ENCODE data around the gene PDE8A. TPM values are rescaled to one million over a fixed set of nuclear protein-coding genes. Genes with fewer than 3 reads are reported as not detected.

PDE8A gene
- total and polyA plus RNA-seq, 2 of the 4 experiments (the other 2 are of a cell fraction) = 32.4 to 35.9 TPM

DNA sequence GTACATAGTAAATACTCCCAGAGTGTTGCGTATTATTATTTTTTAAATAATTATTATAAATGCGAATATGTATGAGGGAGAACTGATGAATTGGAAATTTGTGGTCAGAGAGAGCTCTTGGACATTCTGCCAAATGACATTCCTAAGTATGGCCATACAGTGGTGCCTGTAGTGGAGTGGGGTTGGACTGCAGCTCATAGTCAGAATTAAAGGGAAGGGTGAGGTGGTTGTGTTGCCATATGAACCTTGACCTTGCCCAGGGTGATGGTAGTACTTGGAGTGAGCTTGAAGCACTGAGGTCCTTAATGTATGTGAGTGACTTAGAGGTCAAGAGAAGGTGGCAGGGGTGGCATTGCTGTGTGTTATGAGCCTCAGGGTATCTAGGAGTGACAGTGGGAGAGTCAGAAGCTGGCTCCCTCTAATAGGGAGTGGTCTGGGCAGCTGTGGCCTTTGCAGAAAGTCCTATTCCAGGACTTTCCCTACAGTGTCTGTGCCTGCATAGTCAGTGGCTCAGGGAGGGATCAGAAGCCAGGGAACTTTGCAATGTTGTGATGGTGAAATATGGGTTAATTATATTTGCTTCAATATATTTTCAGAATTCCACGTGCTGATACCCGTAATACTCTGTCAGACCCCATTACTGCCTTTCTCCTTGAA, 26.2 kb downstream of the PDE8A start:
- intact Hi-C loops (cut with micrococcal nuclease) = no loop called here
- Histone ChIP-seq H2AK9ac (replicated peaks; ENCODE audit: low read depth, low read length, poor library complexity) (no peak overlapping the region), H4K8ac (ENCODE audit: low read depth in 2 of 2, low read length in 2 of 2) (no peak overlapping the region), H3K4me1 (ENCODE audit: control insufficient read depth, insufficient read depth, low read length) (peaks cover 21% of the 10 kb centered on the region), H3K79me1 (ENCODE audit: low read depth in 1 of 2, low read length in 2 of 2) (peaks cover 37 to 80% of the 10 kb centered on the region in 2 experiments), H3K23ac (ENCODE audit: low read depth, low read length) (0 out of 2 replicates have a peak overlapping the region, but pooled peaks have one; percentile 12), H3K18ac (ENCODE audit: low read depth, low read length) (no peak overlapping the region), H3K4me2 (ENCODE audit: low read depth, low read length) (no peak overlapping the region; the same call in 1 of the 2 replicates), H4K20me1 (ENCODE audit: insufficient read depth, low read length) (peaks cover 75% of the 10 kb centered on the region), H3K56ac (ENCODE audit: extremely low read depth, insufficient read depth, low read length) (no peak overlapping the region), H3K27me3 (ENCODE audit: control insufficient read depth, insufficient read depth, low read length) (no peaks in the 10 kb centered on the region), H2AFZ (replicated peaks; ENCODE audit: low read length, poor library complexity) (no peak overlapping the region), H2BK20ac (ENCODE audit: low read depth, low read length) (no peak overlapping the region), H3K36me3 (ENCODE audit: control insufficient read depth, insufficient read depth, low read length) (no peaks in the 10 kb centered on the region), H2BK120ac (ENCODE audit: low read depth, low read length) (no peak overlapping the region), H4K5ac (ENCODE audit: low read depth, low read length) (no peak overlapping the region), H2AK5ac (ENCODE audit: low read depth, low read length) (peak overlapping the region; percentile 56; the same call in 1 of the 2 replicates), H3K27ac (ENCODE audit: insufficient read depth, low read length) (no peak overlapping the region), H3K9ac (ENCODE audit: low read depth, low read length) (no peak overlapping the region), H2BK15ac (ENCODE audit: low read depth, low read length) (no peak overlapping the region), H3K4me3 (ENCODE audit: insufficient read depth, low read depth, low read length) (no peak overlapping the region), H3K9me1 (ENCODE audit: insufficient read depth, low read length) (peaks cover 28% of the 10 kb centered on the region), H2BK5ac (ENCODE audit: low read depth, low read length, poor library complexity, severe bottlenecking) (no peak overlapping the region), H3K4ac (ENCODE audit: low read depth, low read length) (0 out of 2 replicates have a peak overlapping the region, but pooled peaks have one; percentile 7), H3K9me3 (ENCODE audit: control insufficient read depth, insufficient read depth, low read length) (no peaks in the 10 kb centered on the region), H3K14ac (replicated peaks; ENCODE audit: low read depth, low read length) (0 out of 2 replicates have a peak overlapping the region, but pooled peaks have one; percentile 14), H4K91ac (ENCODE audit: insufficient read depth, low read depth, low read length) (no peak overlapping the region)
- in situ Hi-C loops (cut with MboI; ENCODE audit: low sequenced_read_pairs) = no loop called here
- ATAC-seq (ENCODE audit: low read depth) (no peak; the same call in 1 of the 2 replicates), DNase-seq (no peak)
- WGBS, 2 experiments (ENCODE audit: extremely low coverage in 2 of 2, insufficient read length in 1 of 2) = 100% methylated on average over 1 of the region's 4 CpGs; no CpG with 5 or more reads in 1 of the 2 experiments
- ChIA-PET CTCF (interaction anchor here (1.0 to 1.4 kb wide), 2 partner anchors 11 to 17 kb away, joined by 3 to 8 read pairs; no protein-coding TSS in a partner anchor), POLR2A (ENCODE audit: unreplicated experiment) (no interaction called here)
- dilution Hi-C loops (cut with HindIII; ENCODE audit: low sequenced_read_pairs, unreplicated experiment) = no loop called here
- no peak for TF ChIP-seq SMC3 (IDR thresholded peaks at IDR 0.05; ENCODE audit: low read depth, low read length)
- no peak for TF ChIP-seq RCOR1 (IDR thresholded peaks at IDR 0.05; ENCODE audit: insufficient replicate concordance, low read length)
- no TSS peak for BruUV-seq (replicated peaks)
